ENCODE measurements around the gene JMJD1C.

- TF ChIP-seq POLR2A (IDR thresholded peaks at IDR 0.05) (no peak), CTCF (IDR thresholded peaks at IDR 0.05) (no peak)
Measured at GRCh38 chr10:63385254-63385653, 80.5 kb downstream of the JMJD1C start.
